ENCODE data around the gene SAE1.

DNA sequence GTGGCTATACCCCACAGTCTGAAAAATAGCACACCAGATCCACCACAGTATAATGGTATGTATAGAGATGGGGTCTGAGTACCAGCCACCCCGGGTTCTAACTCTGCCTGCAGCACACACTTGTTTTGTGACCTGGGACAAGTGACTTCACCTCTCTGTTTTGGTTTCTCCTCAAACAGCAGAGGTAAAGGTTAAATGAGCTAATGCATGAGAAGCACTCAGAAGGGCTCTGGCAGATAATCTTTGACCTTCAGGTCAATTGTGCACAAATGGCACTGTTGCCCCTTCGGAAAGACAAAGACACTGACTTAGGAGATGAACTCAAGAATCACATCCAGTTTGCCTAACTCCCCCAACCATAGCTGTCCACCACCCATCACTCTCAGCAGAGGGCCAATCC lies 24.8 kb upstream of the SAE1 start:
- TF ChIP-seq POLR2AphosphoS5 (IDR thresholded peaks at IDR 0.05): no peak
- TF ChIP-seq, protein P1, sequence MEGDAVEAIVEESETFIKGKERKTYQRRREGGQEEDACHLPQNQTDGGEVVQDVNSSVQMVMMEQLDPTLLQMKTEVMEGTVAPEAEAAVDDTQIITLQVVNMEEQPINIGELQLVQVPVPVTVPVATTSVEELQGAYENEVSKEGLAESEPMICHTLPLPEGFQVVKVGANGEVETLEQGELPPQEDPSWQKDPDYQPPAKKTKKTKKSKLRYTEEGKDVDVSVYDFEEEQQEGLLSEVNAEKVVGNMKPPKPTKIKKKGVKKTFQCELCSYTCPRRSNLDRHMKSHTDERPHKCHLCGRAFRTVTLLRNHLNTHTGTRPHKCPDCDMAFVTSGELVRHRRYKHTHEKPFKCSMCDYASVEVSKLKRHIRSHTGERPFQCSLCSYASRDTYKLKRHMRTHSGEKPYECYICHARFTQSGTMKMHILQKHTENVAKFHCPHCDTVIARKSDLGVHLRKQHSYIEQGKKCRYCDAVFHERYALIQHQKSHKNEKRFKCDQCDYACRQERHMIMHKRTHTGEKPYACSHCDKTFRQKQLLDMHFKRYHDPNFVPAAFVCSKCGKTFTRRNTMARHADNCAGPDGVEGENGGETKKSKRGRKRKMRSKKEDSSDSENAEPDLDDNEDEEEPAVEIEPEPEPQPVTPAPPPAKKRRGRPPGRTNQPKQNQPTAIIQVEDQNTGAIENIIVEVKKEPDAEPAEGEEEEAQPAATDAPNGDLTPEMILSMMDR (IDR thresholded peaks at IDR 0.05): no peak
